GM21786 (cell line): Measurements from ENCODE around the gene CEP170.
"Not testable (repeated sequence)": the region's sequence is repeated elsewhere in the genome, so short reads cannot be mapped to it uniquely, and the experiment has no call there.

Source experiments
- ATAC-seq: cut with Tn5 transposase; IDR thresholded peaks from one replicate; pipeline ENCODE4 v1.9.1; 2021; ENCODE audit not compliant: unreplicated experiment

CEP170 gene

GRCh38 chr1:243087368-243087767, 167.7 kb downstream of the CEP170 start:
- not testable (repeated sequence) for ATAC-seq
